Right lobe of liver (tissue), 4 donors: ENCODE data around the gene RBM48.

Source experiments
- CTCF ChIP-seq, 4 donors: fragments of 200-600 bp in 3 of 4; fragments of 450-650 bp in 1 of 4; IDR thresholded peaks; one replicate each; pipeline versions ENCODE4 v1.5.1 to v1.8.0; 2016 to 2022; ENCODE audit warnings: antibody characterized with exemption in 4 of 4, mild to moderate bottlenecking in 2 of 4
- POLR2A ChIP-seq: fragments of 450-650 bp; IDR thresholded peaks from one replicate; pipeline ENCODE4 v1.6.1; 2017; ENCODE audit warnings: antibody characterized with exemption, mild to moderate bottlenecking
- donor health status: DM: no; HTN: no; CAD: no.
- donor health status: DM: no; HTN: no; CAD: no.
- donor health status: DM: no; HTN: yes; CAD: no.

GRCh38 chr7:92485267-92485892, 43.2 kb upstream of the RBM48 start:
- TF ChIP-seq CTCF (IDR thresholded peaks at IDR 0.05) (no peak), POLR2A (no peak)
